Ishikawa (cell line): ENCODE results near the gene NLRC5.

ENCODE experiments used
- CEBPB ChIP-seq: IDR thresholded peaks from 2 replicates; pipeline ENCODE4 v1.6.1; 2012
- CREB1 ChIP-seq: IDR thresholded peaks from 2 replicates; pipeline ENCODE4 v1.6.1; 2012; ENCODE audit warnings: low read depth
- EGR1 ChIP-seq: IDR thresholded peaks from 2 replicates; pipeline ENCODE4 v1.6.1; 2012
- EP300 ChIP-seq: IDR thresholded peaks from 2 replicates; pipeline ENCODE4 v1.6.1; 2012; ENCODE audit warnings: borderline replicate concordance
- FOXM1 ChIP-seq: IDR thresholded peaks from 2 replicates; pipeline ENCODE4 v1.6.1; 2012; ENCODE audit warnings: low read depth, borderline replicate concordance
- NFIC ChIP-seq: IDR thresholded peaks from 2 replicates; pipeline ENCODE4 v1.6.1; 2012
- RAD21 ChIP-seq: IDR thresholded peaks from 2 replicates; pipeline ENCODE4 v1.6.1; 2012; ENCODE audit warnings: low read depth
- TAF1 ChIP-seq: IDR thresholded peaks from 2 replicates; pipeline ENCODE4 v1.6.1; 2012; ENCODE audit warnings: low read depth, mild to moderate bottlenecking
- TCF12 ChIP-seq: IDR thresholded peaks from 2 replicates; pipeline ENCODE4 v1.6.1; 2012; ENCODE audit warnings: low read depth
- TEAD4 ChIP-seq: IDR thresholded peaks from 2 replicates; pipeline ENCODE4 v1.6.1; 2012
- YY1 ChIP-seq: IDR thresholded peaks from 2 replicates; pipeline ENCODE4 v1.6.1; 2012; ENCODE audit warnings: low read depth
- ZBTB7A ChIP-seq: IDR thresholded peaks from 2 replicates; pipeline ENCODE4 v1.6.1; 2012; ENCODE audit warnings: low read depth
- TF ChIP-seq, protein P1 (sequence below): IDR thresholded peaks from 2 replicates; pipeline ENCODE4 v1.6.1; 2012
- TF ChIP-seq, protein P2 (sequence below): IDR thresholded peaks from 2 replicates; pipeline ENCODE4 v1.6.1; 2012
- TF ChIP-seq, protein P3 (sequence below): IDR thresholded peaks from 2 replicates; pipeline ENCODE4 v1.6.1; 2012; ENCODE audit warnings: low read depth, mild to moderate bottlenecking

Gene NLRC5

GRCh38 chr16:57118461-57119084, 129.2 kb downstream of the NLRC5 start:
- TF ChIP-seq TEAD4 (no peak), EGR1 (no peak), ZBTB7A (no peak), CREB1 (no peak), EP300 (no peak), YY1 (no peak), FOXM1 (no peak), CEBPB (no peak), RAD21 (no peak), TCF12 (no peak), TAF1 (no peak), NFIC (no peak)
- TF ChIP-seq, protein P1, sequence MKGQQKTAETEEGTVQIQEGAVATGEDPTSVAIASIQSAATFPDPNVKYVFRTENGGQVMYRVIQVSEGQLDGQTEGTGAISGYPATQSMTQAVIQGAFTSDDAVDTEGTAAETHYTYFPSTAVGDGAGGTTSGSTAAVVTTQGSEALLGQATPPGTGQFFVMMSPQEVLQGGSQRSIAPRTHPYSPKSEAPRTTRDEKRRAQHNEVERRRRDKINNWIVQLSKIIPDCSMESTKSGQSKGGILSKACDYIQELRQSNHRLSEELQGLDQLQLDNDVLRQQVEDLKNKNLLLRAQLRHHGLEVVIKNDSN = no peak
- TF ChIP-seq, protein P2, sequence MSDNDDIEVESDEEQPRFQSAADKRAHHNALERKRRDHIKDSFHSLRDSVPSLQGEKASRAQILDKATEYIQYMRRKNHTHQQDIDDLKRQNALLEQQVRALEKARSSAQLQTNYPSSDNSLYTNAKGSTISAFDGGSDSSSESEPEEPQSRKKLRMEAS = no peak
- TF ChIP-seq, protein P3, sequence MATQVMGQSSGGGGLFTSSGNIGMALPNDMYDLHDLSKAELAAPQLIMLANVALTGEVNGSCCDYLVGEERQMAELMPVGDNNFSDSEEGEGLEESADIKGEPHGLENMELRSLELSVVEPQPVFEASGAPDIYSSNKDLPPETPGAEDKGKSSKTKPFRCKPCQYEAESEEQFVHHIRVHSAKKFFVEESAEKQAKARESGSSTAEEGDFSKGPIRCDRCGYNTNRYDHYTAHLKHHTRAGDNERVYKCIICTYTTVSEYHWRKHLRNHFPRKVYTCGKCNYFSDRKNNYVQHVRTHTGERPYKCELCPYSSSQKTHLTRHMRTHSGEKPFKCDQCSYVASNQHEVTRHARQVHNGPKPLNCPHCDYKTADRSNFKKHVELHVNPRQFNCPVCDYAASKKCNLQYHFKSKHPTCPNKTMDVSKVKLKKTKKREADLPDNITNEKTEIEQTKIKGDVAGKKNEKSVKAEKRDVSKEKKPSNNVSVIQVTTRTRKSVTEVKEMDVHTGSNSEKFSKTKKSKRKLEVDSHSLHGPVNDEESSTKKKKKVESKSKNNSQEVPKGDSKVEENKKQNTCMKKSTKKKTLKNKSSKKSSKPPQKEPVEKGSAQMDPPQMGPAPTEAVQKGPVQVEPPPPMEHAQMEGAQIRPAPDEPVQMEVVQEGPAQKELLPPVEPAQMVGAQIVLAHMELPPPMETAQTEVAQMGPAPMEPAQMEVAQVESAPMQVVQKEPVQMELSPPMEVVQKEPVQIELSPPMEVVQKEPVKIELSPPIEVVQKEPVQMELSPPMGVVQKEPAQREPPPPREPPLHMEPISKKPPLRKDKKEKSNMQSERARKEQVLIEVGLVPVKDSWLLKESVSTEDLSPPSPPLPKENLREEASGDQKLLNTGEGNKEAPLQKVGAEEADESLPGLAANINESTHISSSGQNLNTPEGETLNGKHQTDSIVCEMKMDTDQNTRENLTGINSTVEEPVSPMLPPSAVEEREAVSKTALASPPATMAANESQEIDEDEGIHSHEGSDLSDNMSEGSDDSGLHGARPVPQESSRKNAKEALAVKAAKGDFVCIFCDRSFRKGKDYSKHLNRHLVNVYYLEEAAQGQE = no peak

GRCh38 chr16:57123216-57123973, 134.0 kb downstream of the NLRC5 start:
- TF ChIP-seq NFIC = no peak
- TF ChIP-seq CREB1 = no peak
- TF ChIP-seq, protein P2 = no peak

DNA sequence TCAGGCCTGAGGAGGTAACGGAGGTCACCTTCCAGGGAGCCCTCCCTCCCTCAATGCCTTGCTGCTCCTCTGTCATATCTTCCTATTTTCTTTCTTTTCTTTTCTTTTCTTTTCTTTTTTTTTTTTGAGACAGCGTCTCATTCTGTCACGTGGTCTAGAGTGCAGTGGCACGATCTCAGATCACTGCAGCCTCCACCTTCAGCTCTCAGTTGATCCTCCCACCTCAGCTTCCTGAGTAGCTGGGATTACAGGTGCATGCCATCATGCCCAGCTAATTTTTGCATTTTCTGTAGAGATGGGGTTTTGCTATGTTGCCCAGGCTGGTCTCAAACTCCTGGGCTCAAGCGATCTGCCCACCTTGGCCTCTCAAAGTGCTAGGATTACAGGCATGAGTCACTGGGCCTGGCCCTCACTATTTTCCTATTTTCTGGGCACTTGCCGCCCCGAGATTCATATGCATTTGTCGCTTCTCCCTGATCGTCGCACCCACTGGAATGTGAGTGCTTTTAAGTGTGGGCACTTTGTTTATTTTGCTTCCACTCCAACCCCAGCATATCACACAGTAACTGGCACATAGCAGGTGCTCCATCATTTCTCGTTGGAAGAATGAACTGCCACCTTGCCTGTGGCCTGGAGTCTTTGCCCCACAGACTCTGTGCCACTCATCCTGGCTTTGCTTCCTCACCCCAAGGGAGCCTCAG, 134.8 kb downstream of the NLRC5 start:
- TF ChIP-seq EGR1 (no peak), CREB1 (no peak), NFIC (no peak), RAD21 (no peak), CEBPB (no peak)
- TF ChIP-seq, protein P1 = no peak
- TF ChIP-seq, protein P2 = no peak

GRCh38 chr16:57125376-57125775, 136.0 kb downstream of the NLRC5 start:
- TF ChIP-seq RAD21 (no peak), TAF1 (no peak), EP300 (no peak), CEBPB (no peak), NFIC (no peak), TEAD4 (no peak)

DNA sequence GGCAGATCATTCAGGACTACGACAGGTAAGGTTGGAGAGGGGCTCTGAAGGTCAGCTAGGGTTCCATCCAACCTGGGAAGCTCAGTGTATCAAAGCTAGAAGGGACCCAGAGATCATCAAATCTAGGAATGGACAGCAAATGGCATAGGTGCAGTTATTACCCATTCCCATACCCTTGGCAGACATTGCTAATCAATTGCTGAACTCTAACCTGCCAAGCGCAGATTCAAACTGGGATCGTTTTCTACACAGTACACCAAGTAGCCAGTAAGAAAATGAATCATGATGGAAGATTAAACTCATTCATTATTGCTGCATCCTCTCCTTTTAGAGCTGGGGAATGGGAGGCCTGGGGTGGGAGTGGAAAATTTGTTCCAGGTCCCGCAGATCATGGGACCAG, 136.6 kb downstream of the NLRC5 start:
- no peak for TF ChIP-seq EGR1
- no peak for TF ChIP-seq TAF1
- no peak for TF ChIP-seq FOXM1
- no peak for TF ChIP-seq NFIC
- TF ChIP-seq, protein P3 = no peak
- no peak for TF ChIP-seq EP300
- TF ChIP-seq CREB1 = no peak
- TF ChIP-seq YY1 = no peak
- TF ChIP-seq TEAD4 = no peak
- no peak for TF ChIP-seq RAD21
- no peak for TF ChIP-seq CEBPB
- TF ChIP-seq TCF12 = no peak
- TF ChIP-seq, protein P1 = no peak
- no peak for TF ChIP-seq ZBTB7A
- TF ChIP-seq, protein P2 = no peak
